GM19328 (cell line): Measurements from ENCODE around the gene VENTX.
"Not testable (repeated sequence)": the region's sequence is repeated elsewhere in the genome, so short reads cannot be mapped to it uniquely, and the experiment has no call there.

Source experiments
- ATAC-seq: cut with Tn5 transposase; IDR thresholded peaks from one replicate; pipeline ENCODE4 v1.9.1; 2021; ENCODE audit warnings: mild to moderate bottlenecking, moderate library complexity; ENCODE audit not compliant: unreplicated experiment

The VENTX gene

DNA sequence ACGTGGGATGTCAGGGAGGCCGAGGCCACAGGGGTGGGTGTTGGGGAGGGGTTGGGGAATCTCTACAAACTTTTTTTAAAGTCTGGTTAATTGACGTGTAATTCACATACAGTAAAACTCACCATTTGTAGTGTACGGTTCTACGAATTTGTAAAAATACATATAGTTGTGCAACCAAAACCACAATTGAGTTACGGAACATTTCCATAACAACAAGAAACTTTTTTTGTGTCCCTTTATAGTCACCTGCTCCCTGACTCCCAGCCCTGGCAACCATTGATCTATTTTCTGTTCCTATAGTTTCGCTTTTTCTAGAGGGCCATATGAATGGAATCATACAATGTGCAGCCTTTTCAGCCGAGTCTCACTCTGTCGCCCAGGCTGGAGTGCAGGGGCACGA lies 2.9 kb upstream of the VENTX start:
- not testable (repeated sequence) for ATAC-seq

GRCh38 chr10:133235265-133235855 lies 2.3 kb upstream of the VENTX start:
- ATAC-seq: no peak

DNA sequence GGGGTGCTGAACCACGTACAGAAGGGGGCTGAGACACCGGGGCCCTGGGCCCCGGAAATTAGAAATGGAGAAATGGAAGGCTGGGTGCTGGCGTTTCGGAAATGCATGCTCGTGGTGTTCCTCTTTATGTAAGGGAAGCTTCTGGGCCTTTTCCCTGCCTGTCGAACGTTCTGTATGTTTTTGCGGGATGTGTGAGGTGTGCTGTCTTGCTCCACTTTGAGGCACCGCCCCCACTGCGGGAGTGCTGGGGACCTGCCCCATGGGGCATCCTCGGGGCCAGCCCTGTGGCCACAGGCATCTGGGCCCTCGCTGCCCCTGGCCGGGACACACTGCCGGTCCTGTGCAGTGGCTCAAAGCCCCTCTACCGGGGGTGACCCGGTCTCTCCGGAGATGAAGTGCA lies 1.7 kb upstream of the VENTX start:
- no peak for ATAC-seq

GRCh38 chr10:133236401-133237240 lies 1.0 kb upstream of the VENTX start:
- no peak for ATAC-seq

GRCh38 chr10:133237241-133237587 lies 441 bp upstream of the VENTX start:
- ATAC-seq: no peak

- ATAC-seq: no peak
Observed at GRCh38 chr10:133238466-133238804, 780 bp downstream of the VENTX start.

DNA sequence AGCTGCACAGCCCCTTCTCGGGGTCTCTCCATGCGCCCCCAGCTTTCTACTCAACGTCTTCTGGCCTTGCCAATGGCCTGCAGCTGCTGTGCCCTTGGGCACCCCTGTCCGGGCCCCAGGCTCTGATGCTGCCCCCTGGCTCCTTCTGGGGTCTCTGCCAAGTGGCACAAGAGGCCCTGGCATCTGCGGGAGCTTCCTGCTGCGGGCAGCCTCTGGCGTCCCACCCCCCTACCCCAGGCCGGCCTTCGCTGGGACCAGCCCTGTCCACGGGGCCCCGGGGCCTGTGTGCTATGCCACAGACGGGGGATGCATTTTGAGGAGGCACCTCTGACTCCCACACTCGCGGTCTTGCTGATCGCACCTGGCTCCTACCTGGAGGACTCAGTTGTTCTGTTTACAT lies 2.3 kb downstream of the VENTX start:
- no peak for ATAC-seq

DNA sequence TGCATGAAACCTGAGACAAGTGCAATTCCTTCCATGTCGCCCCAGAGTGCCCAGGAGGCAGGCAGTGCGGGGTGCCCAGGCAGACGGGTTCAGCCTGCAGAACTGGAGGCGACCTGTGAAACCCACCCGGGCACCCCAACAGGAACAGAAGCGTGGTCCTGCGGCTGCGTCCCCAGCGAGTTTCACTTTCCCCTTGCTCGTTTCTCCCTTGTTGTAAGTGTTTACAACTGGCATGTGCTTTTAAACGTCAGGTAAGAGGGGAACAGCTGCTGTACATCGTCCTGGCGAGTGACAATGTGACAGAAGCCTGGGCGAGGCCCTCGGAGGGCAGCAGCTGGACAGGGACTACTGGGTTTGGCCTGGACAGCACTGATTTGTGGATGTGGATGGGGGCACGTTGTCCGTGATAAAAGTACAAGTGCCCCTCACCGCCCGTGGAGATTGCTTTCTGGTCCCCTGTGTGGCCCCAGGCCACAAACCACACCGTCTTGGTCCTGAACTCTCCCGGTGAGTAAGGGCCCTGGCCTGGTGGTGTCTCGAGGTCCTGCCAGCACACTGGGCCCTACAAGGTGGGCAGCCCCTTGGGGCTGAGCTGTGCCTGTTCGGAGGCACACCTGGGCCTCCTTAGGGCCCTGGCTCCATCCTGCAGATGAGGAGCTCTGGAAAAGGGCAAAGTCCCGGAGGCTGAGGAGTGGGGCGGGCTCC lies 4.0 kb downstream of the VENTX start:
- no peak for ATAC-seq

GRCh38 chr10:133242611-133243356 lies 5.1 kb downstream of the VENTX start:
- no peak for ATAC-seq

DNA sequence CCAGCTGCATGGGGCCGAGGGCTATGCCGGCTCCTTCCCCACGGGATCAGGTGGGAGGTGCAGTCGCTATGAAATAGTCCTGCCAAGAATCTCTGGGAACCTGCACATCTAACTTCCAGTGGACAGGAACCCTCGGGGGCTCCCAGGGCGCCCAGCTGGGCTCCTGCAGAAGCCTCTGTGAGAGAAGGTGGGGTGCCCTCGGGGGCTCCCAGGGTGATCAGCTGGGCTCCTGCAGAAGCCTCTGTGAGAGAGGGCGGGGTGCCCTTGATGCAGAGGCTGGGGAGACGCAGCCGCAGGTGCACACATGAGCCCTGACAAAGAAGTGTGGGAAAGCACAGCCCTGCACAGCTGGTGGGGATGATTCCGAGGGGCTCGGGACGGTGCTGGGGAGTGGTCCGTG lies 5.9 kb downstream of the VENTX start:
- no peak for ATAC-seq

DNA sequence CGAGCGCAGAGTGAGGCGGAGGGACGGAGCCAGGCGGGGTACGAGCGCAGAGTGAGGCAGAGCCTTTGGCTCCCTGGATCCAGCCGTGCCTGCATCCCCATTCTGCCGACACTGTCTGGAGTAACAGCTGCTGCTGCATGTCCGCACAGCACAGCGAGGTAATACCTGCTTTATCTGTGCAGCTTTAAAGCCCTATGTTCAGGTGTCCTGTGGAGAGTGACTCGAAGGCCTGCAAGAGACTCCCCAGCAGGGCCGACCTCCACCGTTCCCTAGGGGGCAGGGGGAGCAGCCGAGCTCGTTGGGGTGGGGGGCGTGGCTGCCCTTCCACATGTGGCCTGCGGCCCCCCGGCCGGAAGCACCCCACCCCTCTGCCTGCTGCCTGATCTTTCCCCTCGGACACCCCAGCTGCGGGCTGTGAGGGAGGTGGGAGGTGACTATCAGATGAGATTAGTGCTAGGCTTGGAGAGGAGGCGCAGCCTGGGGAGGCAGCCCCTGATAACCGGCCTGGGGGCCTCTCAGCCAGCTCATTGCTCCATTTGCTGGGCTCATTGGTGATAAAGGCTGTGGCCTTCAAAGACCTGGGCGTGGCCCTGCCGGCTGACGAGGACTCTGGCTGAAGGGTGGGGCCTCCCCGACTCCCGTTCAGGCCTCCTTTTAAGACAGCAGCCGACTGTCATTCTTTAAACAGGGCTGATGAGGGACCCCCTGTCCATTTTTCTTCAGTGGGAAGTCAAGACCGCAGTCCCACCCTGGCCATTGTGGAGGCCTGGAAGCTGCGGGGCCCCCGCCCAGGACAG lies 8.0 kb downstream of the VENTX start:
- no peak for ATAC-seq

GRCh38 chr10:133246236-133246626 lies 8.6 kb downstream of the VENTX start:
- ATAC-seq: no peak

DNA sequence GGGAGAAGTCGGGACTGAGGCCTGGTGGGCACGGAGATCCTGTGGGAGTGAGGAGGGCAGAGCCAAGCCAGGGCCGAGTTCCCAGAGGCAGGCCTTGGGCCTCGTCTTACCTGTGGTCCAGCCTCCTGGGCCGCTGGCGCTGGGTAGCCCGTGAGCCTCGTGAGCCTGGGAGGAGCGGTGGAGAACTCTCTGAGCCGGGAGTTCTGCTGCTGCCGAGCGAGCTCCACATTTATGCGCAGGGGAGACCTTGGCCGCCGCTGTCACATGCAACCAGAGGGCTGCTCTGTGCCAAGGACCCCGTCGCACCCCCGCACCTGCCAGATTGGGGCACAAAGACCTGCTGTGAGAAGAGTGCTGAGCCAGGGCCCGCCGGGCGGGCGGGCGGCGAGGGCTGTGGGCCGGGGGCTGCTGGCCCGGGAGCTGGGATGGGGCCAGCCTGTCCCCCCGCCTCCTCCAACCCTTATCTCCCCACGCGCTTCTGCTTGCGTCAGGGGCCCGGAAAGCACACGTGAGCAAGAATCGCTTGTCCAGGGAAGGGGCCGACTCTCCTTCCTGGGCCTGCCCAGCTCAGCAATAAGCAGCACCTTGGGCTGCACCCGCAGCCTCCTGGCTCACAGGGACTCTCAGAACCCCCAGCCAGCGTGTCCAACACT lies 10.2 kb downstream of the VENTX start:
- no peak for ATAC-seq

GRCh38 chr10:133248334-133248715 lies 10.7 kb downstream of the VENTX start:
- no peak for ATAC-seq

DNA sequence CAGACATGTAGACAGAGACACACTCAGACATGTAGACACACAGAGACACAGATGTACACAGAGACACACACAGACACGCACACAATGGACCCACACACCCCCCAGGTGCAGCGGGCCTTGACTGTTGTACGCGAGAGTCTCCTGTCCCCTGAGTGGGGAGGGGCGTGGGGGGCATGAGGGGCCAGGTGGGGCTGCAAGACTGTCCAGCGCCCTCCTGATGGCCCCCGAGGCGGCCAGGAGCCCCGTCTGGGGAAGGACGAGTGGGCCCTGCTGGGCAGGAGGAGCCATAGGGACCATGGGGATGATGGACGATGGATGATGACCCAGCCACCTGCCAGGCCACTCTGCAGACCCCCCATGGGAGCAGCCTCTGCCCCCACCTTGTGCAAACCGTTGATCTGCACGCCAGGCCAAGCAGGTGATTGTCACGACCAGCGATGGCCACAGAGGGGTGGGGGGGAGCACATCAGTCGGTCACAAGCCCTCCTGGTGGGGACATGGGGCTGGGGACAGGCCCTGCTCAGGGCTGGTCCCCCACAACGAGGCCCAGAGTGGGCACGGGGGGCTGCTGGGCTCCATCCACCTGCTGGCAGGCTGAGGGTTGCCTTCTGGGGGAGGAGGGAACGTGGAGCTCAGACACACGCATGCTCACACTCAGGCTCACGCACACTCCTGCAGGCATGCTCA lies 11.6 kb downstream of the VENTX start:
- no peak for ATAC-seq

DNA sequence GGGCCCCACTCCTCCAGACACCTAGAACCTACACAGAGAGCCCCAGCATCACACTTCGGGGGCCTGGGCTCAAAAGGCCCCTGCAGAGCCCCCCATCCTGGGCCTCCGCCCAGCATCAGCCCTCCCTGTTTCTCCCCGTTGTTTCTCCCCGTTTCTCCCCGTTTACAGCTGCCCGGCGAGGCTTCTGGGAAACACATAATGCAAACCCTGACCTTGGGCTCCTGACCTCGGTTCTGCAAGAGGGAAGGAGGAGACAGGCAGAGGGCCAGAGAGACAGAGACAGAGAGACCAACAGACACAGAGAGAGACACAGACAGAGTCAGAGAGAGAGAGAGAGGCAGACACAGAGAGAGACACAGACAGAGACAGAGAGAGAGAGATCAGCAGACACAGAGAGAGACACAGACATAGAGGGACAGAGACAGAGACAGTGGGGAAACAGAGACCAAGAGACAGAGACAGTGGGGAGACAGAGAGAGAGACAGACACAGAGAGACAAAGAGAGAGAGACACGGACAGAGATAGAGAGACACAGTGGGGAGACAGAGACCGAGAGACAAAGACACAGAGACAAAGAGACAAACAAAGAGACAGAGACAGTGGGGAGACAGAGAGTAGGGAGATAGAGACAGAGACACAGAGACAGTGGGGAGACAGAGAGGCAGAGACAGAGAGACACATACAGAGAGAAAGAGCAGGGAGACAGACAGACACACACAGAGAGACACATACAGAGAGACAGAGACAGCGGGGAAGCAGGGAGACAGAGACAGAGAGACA lies 12.5 kb downstream of the VENTX start:
- no peak for ATAC-seq

DNA sequence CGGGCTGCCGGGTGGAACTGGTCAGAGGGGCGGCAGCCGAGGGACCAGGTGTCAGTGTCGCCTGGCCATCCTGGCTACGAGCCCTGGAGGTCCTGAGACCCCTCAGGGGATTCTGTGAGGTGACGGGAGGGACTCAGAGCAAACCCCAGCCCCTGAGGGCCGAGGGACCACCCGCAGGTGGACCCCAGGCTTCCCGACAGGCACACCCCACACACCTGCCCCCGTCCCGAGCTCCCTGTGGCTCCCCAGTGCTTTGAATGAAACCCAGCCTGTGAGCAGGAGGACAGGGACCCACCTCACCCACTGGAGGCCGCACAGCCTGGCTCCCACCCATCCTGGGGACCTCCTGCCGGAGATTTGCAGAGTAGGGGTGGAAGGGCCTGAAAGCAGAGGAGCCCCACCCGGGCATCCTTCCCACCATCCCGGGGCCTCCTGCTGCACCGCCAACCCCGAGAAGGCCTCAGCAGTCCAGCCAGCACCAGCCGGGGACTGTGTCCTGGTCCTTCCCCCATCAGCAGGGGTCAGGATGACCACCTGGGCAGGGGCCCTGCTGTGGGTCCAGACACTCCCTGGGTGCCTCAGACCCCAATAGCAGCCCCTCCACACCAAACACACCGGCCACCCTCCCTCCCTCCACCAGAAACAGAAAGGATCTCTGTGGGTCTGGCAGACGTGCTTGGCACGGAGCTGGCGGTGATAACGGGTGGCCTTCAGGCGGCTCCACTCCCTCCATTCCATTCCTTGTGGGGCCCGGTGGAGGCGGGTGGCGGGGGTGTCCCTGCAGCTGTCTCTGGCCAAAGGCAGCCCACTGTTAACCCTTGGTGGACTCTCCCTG lies 13.9 kb downstream of the VENTX start:
- ATAC-seq: no peak

DNA sequence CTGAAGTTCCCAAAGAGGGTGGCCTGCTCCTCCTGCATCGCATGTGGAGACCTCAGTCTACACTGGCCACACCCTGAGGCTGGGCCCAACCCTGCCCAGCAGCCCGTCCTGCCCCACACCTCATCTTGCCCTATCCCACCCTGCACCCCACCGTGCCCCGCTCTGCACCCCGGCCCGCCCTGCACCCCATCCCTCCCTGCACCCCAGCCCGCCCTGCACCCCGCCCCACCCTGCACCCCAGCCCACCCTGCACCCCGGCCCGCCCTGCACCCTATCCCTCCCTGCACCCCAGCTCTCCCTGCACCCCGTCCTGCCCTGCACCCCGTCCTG lies 14.5 kb downstream of the VENTX start:
- ATAC-seq: no peak
